H1 (cell line): ENCODE results near the gene ARHGAP35. TPM values are rescaled to one million over a fixed set of nuclear protein-coding genes. Genes with fewer than 3 reads are reported as not detected.

Experiments
- E2F6 ChIP-seq: IDR thresholded peaks from 2 replicates; pipeline ENCODE4 v1.6.1; 2012; ENCODE audit warnings: inconsistent platforms
- SIRT6 ChIP-seq: IDR thresholded peaks from one replicate; pipeline ENCODE4 v1.7.1; 2012; ENCODE audit warnings: low read length, inconsistent platforms
- SP1 ChIP-seq: IDR thresholded peaks from 2 replicates; pipeline ENCODE4 v1.6.1; 2011; ENCODE audit warnings: low read depth, low read length
- SP2 ChIP-seq: IDR thresholded peaks from 2 replicates; pipeline ENCODE4 v1.6.1; 2012; ENCODE audit warnings: mild to moderate bottlenecking, low read length, inconsistent platforms
- TAF1 ChIP-seq: IDR thresholded peaks from 2 replicates; pipeline ENCODE4 v1.6.1; 2011; ENCODE audit warnings: mild to moderate bottlenecking, low read depth, low read length
- polyA plus RNA-seq, 7 experiments: library from polyadenylated mRNA; depleted of rRNA in 3 of 7; stranded (reverse) in 5 of 7; unstranded in 2 of 7; fragments of >200 nt in 5 of 7; fragments of 200-250 nt in 2 of 7; gene quantifications; 1 replicate in 5 of 7; 2 replicates in 1 of 7; 4 replicates in 1 of 7; pipeline versions ENCODE4 v1.2.1 to v1.2.3, GENCODE V29; 2011 to 2013; ENCODE audit warnings: missing spikeins in 2 of 7, mixed read lengths in 2 of 7
- total RNA-seq: library from RNA; stranded (reverse); fragmentation: NEBNext Ultra II Directional; extraction: Animal tissue kit (Norgen Biotek cat#: 25700); gene quantifications from 2 replicates; pipeline ENCODE4 v1.2.1, GENCODE V29; 2021
- TF ChIP-seq, protein P1 (sequence below): fragments of 300-600 bp; sonication (generic); IDR thresholded peaks from 2 replicates; pipeline ENCODE4 v1.7.1; 2012; ENCODE audit warnings: low read length, moderate library complexity, mild to moderate bottlenecking, inconsistent platforms; ENCODE audit not compliant: insufficient replicate concordance

ARHGAP35 gene
- total and polyA plus RNA-seq, 2 of the 8 experiments (the other 6 are each of a cell fraction or from before 2014, with no cell fraction given) = 29.7 to 64.5 TPM

GRCh38 chr19:46882034-46882433, 21.2 kb downstream of the ARHGAP35 start (continued):
- TF ChIP-seq, protein P1, sequence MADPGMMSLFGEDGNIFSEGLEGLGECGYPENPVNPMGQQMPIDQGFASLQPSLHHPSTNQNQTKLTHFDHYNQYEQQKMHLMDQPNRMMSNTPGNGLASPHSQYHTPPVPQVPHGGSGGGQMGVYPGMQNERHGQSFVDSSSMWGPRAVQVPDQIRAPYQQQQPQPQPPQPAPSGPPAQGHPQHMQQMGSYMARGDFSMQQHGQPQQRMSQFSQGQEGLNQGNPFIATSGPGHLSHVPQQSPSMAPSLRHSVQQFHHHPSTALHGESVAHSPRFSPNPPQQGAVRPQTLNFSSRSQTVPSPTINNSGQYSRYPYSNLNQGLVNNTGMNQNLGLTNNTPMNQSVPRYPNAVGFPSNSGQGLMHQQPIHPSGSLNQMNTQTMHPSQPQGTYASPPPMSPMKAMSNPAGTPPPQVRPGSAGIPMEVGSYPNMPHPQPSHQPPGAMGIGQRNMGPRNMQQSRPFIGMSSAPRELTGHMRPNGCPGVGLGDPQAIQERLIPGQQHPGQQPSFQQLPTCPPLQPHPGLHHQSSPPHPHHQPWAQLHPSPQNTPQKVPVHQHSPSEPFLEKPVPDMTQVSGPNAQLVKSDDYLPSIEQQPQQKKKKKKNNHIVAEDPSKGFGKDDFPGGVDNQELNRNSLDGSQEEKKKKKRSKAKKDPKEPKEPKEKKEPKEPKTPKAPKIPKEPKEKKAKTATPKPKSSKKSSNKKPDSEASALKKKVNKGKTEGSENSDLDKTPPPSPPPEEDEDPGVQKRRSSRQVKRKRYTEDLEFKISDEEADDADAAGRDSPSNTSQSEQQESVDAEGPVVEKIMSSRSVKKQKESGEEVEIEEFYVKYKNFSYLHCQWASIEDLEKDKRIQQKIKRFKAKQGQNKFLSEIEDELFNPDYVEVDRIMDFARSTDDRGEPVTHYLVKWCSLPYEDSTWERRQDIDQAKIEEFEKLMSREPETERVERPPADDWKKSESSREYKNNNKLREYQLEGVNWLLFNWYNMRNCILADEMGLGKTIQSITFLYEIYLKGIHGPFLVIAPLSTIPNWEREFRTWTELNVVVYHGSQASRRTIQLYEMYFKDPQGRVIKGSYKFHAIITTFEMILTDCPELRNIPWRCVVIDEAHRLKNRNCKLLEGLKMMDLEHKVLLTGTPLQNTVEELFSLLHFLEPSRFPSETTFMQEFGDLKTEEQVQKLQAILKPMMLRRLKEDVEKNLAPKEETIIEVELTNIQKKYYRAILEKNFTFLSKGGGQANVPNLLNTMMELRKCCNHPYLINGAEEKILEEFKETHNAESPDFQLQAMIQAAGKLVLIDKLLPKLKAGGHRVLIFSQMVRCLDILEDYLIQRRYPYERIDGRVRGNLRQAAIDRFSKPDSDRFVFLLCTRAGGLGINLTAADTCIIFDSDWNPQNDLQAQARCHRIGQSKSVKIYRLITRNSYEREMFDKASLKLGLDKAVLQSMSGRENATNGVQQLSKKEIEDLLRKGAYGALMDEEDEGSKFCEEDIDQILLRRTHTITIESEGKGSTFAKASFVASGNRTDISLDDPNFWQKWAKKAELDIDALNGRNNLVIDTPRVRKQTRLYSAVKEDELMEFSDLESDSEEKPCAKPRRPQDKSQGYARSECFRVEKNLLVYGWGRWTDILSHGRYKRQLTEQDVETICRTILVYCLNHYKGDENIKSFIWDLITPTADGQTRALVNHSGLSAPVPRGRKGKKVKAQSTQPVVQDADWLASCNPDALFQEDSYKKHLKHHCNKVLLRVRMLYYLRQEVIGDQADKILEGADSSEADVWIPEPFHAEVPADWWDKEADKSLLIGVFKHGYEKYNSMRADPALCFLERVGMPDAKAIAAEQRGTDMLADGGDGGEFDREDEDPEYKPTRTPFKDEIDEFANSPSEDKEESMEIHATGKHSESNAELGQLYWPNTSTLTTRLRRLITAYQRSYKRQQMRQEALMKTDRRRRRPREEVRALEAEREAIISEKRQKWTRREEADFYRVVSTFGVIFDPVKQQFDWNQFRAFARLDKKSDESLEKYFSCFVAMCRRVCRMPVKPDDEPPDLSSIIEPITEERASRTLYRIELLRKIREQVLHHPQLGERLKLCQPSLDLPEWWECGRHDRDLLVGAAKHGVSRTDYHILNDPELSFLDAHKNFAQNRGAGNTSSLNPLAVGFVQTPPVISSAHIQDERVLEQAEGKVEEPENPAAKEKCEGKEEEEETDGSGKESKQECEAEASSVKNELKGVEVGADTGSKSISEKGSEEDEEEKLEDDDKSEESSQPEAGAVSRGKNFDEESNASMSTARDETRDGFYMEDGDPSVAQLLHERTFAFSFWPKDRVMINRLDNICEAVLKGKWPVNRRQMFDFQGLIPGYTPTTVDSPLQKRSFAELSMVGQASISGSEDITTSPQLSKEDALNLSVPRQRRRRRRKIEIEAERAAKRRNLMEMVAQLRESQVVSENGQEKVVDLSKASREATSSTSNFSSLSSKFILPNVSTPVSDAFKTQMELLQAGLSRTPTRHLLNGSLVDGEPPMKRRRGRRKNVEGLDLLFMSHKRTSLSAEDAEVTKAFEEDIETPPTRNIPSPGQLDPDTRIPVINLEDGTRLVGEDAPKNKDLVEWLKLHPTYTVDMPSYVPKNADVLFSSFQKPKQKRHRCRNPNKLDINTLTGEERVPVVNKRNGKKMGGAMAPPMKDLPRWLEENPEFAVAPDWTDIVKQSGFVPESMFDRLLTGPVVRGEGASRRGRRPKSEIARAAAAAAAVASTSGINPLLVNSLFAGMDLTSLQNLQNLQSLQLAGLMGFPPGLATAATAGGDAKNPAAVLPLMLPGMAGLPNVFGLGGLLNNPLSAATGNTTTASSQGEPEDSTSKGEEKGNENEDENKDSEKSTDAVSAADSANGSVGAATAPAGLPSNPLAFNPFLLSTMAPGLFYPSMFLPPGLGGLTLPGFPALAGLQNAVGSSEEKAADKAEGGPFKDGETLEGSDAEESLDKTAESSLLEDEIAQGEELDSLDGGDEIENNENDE = no peak
- TF ChIP-seq TAF1 (no peak), E2F6 (no peak), SP1 (no peak), SIRT6 (no peak), SP2 (no peak)
